Spleen (tissue), 11 donors: ENCODE results near the gene UBE2G1. TPM values are rescaled to one million over a fixed set of nuclear protein-coding genes. Genes with fewer than 3 reads are reported as not detected.
A peak's percentile ranks its signal among the peaks of the same experiment; 100 is the strongest.

ENCODE experiments used
- DNase-seq: peaks from one replicate; pipeline ENCODE4 v3.0.0-alpha.2; 2020
- H3K27ac ChIP-seq, 8 donors: fragments of 200-600 bp; sonication (generic) in 7 of 8; 1 replicate in 4 of 8; 2 replicates in 4 of 8; pipeline versions ENCODE4 v1.5.0 to v1.8.0; 2016 to 2021; ENCODE audit warnings: inconsistent platforms in 4 of 8, mild to moderate bottlenecking in 4 of 8, moderate library complexity in 1 of 8
- H3K27me3 ChIP-seq, 7 donors: fragments of 200-600 bp; sonication (generic) in 6 of 7; replicated peaks in 1 of 7; 1 replicate in 4 of 7; 2 replicates in 3 of 7; pipeline versions ENCODE4 v1.5.0 to v1.8.0; 2016 to 2021; ENCODE audit warnings: inconsistent platforms in 3 of 7, mild to moderate bottlenecking in 1 of 7
- H3K36me3 ChIP-seq, 6 donors: fragments of 200-600 bp; sonication (generic) in 5 of 6; 1 replicate in 4 of 6; 2 replicates in 2 of 6; pipeline versions ENCODE4 v1.5.0 to v1.8.0; 2016 to 2021; ENCODE audit warnings: inconsistent platforms in 2 of 6
- H3K4me1 ChIP-seq, 6 donors: fragments of 200-600 bp; sonication (generic) in 5 of 6; 1 replicate in 3 of 6; 2 replicates in 3 of 6; pipeline versions ENCODE4 v1.5.0 to v1.8.0; 2016 to 2021; ENCODE audit warnings: inconsistent platforms in 3 of 6
- H3K4me3 ChIP-seq, 8 donors: fragments of 200-600 bp; sonication (generic) in 7 of 8; 1 replicate in 4 of 8; 2 replicates in 4 of 8; pipeline versions ENCODE4 v1.5.0 to v1.8.0; 2016 to 2021; ENCODE audit warnings: inconsistent platforms in 4 of 8, mild to moderate bottlenecking in 4 of 8, moderate library complexity in 2 of 8
- H3K9me3 ChIP-seq, 8 donors: fragments of 200-600 bp; sonication (generic) in 7 of 8; 1 replicate in 4 of 8; 2 replicates in 4 of 8; pipeline versions ENCODE4 v1.5.0 to v1.8.0; 2016 to 2021; ENCODE audit warnings: inconsistent platforms in 4 of 8
- CTCF ChIP-seq, 11 experiments: fragments of 200-600 bp in 7 of 11; fragments of 450-650 bp in 4 of 11; sonication (generic) in 4 of 11; IDR thresholded peaks in 8 of 11; conservative IDR thresholded peaks in 3 of 11; 1 replicate in 7 of 11; 2 replicates in 4 of 11; pipeline versions ENCODE4 v1.4.0 to v1.8.0; 2016 to 2021; ENCODE audit warnings: antibody characterized with exemption in 11 of 11, inconsistent platforms in 4 of 11, mild to moderate bottlenecking in 1 of 11
- POLR2A ChIP-seq, 3 donors: fragments of 450-650 bp; IDR thresholded peaks; one replicate each; pipeline ENCODE4 v1.5.1; 2017; ENCODE audit warnings: antibody characterized with exemption in 3 of 3, mild to moderate bottlenecking in 1 of 3
- POLR2AphosphoS5 ChIP-seq, 3 donors: sonication (generic); formaldehyde crosslinking; IDR thresholded peaks; one replicate each; pipeline ENCODE4 v1.5.1; 2017; ENCODE audit warnings: antibody characterized with exemption in 3 of 3
- WGBS, 5 donors: extraction: QIAGEN DNeasy Blood & Tissue Kit in 3 of 5; methylation state at CpG; one replicate each; pipeline versions ENCODE4 v1.1.5 to v1.1.7; 2013 to 2018; 5-methylcytosine and 5-hydroxymethylcytosine counted together
- intact Hi-C: fragments of 100-400 bp; cut with DNase I; formaldehyde crosslinking; loops from one replicate; pipeline ENCODE4 v1.15.0; 2023; ENCODE audit warnings: low total_unique reads
- polyA plus RNA-seq, 3 donors: library from polyadenylated mRNA; stranded (reverse); fragments of 200-250 nt; gene quantifications; one replicate each; pipeline ENCODE4 v1.2.1, GENCODE V29; 2013
- total RNA-seq, 7 donors: library from RNA; depleted of rRNA in 3 of 7; stranded (reverse); fragments of >200 nt in 3 of 7; fragmentation: NEBNext Ultra II Directional in 4 of 7; extraction: Animal tissue kit (Norgen Biotek cat#: 25700) in 4 of 7; gene quantifications; one replicate each; pipeline versions ENCODE4 v1.1.0 to v1.2.1, GENCODE V29; 2016 to 2021
- donor health status: healthy with polysubstance abuse.
- donor health status: DM: no; HTN: no; CAD: no; lungs with moderate emphysema.
- donor health status: DM: no; HTN: no; CAD: no.
- donor health status: Bipolar disorder and iron deficiency.
- donor health status: healthy.
- donor health status: DM: no; HTN: no; CAD: no.
- donor health status: DM: yes; HTN: yes; CAD: no.

The UBE2G1 gene
- total and polyA plus RNA-seq, 10 donors = 10.7 to 59.7 (median 54.1) TPM

GRCh38 chr17:4324463-4324862, 42.0 kb downstream of the UBE2G1 start:
- Histone ChIP-seq H3K4me3 (no peak overlapping the region), H3K27me3 (no peaks in the 10 kb centered on the region), H3K9me3 (peaks cover 0 to 17% (median 10%) of the 10 kb centered on the region in 8 donors), H3K4me1 (peaks cover 0 to 32% (median 4%) of the 10 kb centered on the region in 6 donors), H3K27ac (no peak overlapping the region), H3K36me3 (peaks cover 0 to 6% (median 0%) of the 10 kb centered on the region in 6 donors)
- DNase-seq = no peak
- intact Hi-C loops = no loop called here
- 95 to 98% (median 97%) methylated on average over 7 of the region's 7 CpGs for WGBS, 5 donors
- TF ChIP-seq POLR2AphosphoS5 (IDR thresholded peaks at IDR 0.05) (no peak), CTCF (IDR thresholded peaks at IDR 0.05 in 8 of 11, conservative IDR thresholded peaks at IDR 0.05 in 3 of 11) (no peak), POLR2A (IDR thresholded peaks at IDR 0.05) (no peak)

- H3K27ac ChIP-seq = no peak overlapping the region
- H3K4me3 ChIP-seq = no peak overlapping the region
- no peaks in the 10 kb centered on the region for H3K27me3 ChIP-seq
- intact Hi-C loops = no loop called here
- peaks cover 0 to 81% (median 19%) of the 10 kb centered on the region in 6 donors for H3K4me1 ChIP-seq
- peaks cover 0 to 5% (median 0%) of the 10 kb centered on the region in 6 donors for H3K36me3 ChIP-seq
- no peak for DNase-seq
- WGBS, 5 donors = 86 to 99% (median 95%) methylated on average over 4 of the region's 4 CpGs
- TF ChIP-seq POLR2A (IDR thresholded peaks at IDR 0.05) = no peak
- no peak for TF ChIP-seq POLR2AphosphoS5 (IDR thresholded peaks at IDR 0.05)
- no peak for TF ChIP-seq CTCF (IDR thresholded peaks at IDR 0.05 in 8 of 11, conservative IDR thresholded peaks at IDR 0.05 in 3 of 11)
- H3K9me3 ChIP-seq = no peaks in the 10 kb centered on the region
Observed at GRCh38 chr17:4319221-4319620, 47.3 kb downstream of the UBE2G1 start.

GRCh38 chr17:4318596-4318995, 47.9 kb downstream of the UBE2G1 start:
- peak overlapping the region in 3 of 8 donors; percentile 0 to 22 (median 16) for H3K27ac ChIP-seq
- H3K4me3 ChIP-seq = no peak overlapping the region
- WGBS, 5 donors = 69 to 80% (median 77%) methylated on average over 3 of the region's 3 CpGs
- intact Hi-C loops = no loop called here
- H3K36me3 ChIP-seq = peaks cover 0 to 5% (median 0%) of the 10 kb centered on the region in 6 donors
- H3K4me1 ChIP-seq = peaks cover 0 to 82% (median 22%) of the 10 kb centered on the region in 6 donors
- TF ChIP-seq POLR2AphosphoS5 (IDR thresholded peaks at IDR 0.05) = no peak
- no peak for TF ChIP-seq POLR2A (IDR thresholded peaks at IDR 0.05)
- no peak for TF ChIP-seq CTCF (IDR thresholded peaks at IDR 0.05 in 8 of 11, conservative IDR thresholded peaks at IDR 0.05 in 3 of 11)
- H3K27me3 ChIP-seq = no peaks in the 10 kb centered on the region
- H3K9me3 ChIP-seq = no peaks in the 10 kb centered on the region
- no peak for DNase-seq

GRCh38 chr17:4318186-4318585, 48.3 kb downstream of the UBE2G1 start:
- Histone ChIP-seq H3K36me3 (peaks cover 0 to 5% (median 0%) of the 10 kb centered on the region in 6 donors), H3K4me1 (peaks cover 2 to 82% (median 26%) of the 10 kb centered on the region in 6 donors), H3K4me3 (no peak overlapping the region), H3K9me3 (no peaks in the 10 kb centered on the region), H3K27me3 (no peaks in the 10 kb centered on the region), H3K27ac (peak overlapping the region in 3 of 8 donors; percentile 0 to 22 (median 16))
- intact Hi-C loops = no loop called here
- DNase-seq = no peak
- WGBS, 5 donors = 64 to 85% (median 77%) methylated on average over 5 of the region's 5 CpGs
- TF ChIP-seq POLR2AphosphoS5 (IDR thresholded peaks at IDR 0.05) (no peak), CTCF (IDR thresholded peaks at IDR 0.05 in 8 of 11, conservative IDR thresholded peaks at IDR 0.05 in 3 of 11) (no peak), POLR2A (IDR thresholded peaks at IDR 0.05) (no peak)
